ENCODE data around the gene TMCC1.

GRCh38 chr3:129740090-129740489 lies 153.4 kb downstream of the TMCC1 start:
- TF ChIP-seq EZH2 (IDR thresholded peaks at IDR 0.05; ENCODE audit: borderline replicate concordance, low read depth, low read length, severe bottlenecking) (no peak), CTCF (IDR thresholded peaks at IDR 0.05; ENCODE audit: extremely low read depth in 1 of 2, insufficient read depth in 1 of 2, low read depth in 1 of 2, low read length in 2 of 2) (no peak), POLR2A (IDR thresholded peaks at IDR 0.05; ENCODE audit: low read depth, low read length) (no peak), POLR2AphosphoS5 (IDR thresholded peaks at IDR 0.05; ENCODE audit: insufficient read depth, low read depth, low read length) (no peak), MAX (IDR thresholded peaks at IDR 0.05; ENCODE audit: insufficient read depth, insufficient read length) (no peak), FOS (IDR thresholded peaks at IDR 0.05; ENCODE audit: borderline replicate concordance, insufficient read depth, low read length) (no peak), MYC (IDR thresholded peaks at IDR 0.05; ENCODE audit: low read depth, low read length) (no peak)
